Measurements from ENCODE around the gene DNMT1.

DNA sequence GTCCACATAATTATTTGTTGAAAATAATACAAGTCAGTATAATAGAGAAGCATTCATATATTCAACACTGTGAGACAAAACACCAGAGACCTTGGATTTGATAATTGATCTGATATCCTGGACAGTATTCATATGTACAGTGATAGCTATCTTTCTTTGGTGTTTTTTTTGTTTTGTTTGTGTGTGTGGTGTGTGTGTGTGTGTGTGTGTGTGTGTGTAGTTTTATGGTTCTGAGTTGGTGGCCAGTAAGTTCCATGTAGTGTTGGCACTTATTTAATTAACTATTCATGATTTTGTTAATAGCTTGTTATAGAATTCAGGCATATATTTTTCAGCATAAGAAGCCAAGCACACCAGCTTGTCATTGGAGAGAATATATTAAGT, 90.6 kb downstream of the DNMT1 start:
- TF ChIP-seq, protein P1, sequence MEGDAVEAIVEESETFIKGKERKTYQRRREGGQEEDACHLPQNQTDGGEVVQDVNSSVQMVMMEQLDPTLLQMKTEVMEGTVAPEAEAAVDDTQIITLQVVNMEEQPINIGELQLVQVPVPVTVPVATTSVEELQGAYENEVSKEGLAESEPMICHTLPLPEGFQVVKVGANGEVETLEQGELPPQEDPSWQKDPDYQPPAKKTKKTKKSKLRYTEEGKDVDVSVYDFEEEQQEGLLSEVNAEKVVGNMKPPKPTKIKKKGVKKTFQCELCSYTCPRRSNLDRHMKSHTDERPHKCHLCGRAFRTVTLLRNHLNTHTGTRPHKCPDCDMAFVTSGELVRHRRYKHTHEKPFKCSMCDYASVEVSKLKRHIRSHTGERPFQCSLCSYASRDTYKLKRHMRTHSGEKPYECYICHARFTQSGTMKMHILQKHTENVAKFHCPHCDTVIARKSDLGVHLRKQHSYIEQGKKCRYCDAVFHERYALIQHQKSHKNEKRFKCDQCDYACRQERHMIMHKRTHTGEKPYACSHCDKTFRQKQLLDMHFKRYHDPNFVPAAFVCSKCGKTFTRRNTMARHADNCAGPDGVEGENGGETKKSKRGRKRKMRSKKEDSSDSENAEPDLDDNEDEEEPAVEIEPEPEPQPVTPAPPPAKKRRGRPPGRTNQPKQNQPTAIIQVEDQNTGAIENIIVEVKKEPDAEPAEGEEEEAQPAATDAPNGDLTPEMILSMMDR (IDR thresholded peaks at IDR 0.05) = no peak
- no peak for TF ChIP-seq POLR2A (IDR thresholded peaks at IDR 0.05)

All from right lobe of liver (tissue), 4 donors.